Natural killer cell (primary cell): ENCODE measurements around the gene CEBPG. TPM values are rescaled to one million over a fixed set of nuclear protein-coding genes. Genes with fewer than 3 reads are reported as not detected.

Experiments used
- ATAC-seq, 3 donors: fragments of 150-1000 bp in 2 of 3; fragments of 200-7000 bp in 1 of 3; cut with Tn5 transposase; 1 replicate in 1 of 3; 2 replicates in 2 of 3; pipeline ENCODE4 v1.10.0; 2021; ENCODE audit warnings: mild to moderate bottlenecking in 2 of 3, moderate library complexity in 2 of 3
- DNase-seq, 2 donors: peaks; one replicate each; pipeline versions ENCODE4 v3.0.0 to v3.0.0-alpha.2; 2013 to 2021; ENCODE audit warnings: mixed read lengths in 1 of 2
- H3K27ac ChIP-seq: one replicate; pipeline ENCODE4 v1.5.1; 2013; ENCODE audit warnings: mild to moderate bottlenecking, low read length
- H3K27me3 ChIP-seq: one replicate; pipeline ENCODE4 v1.6.1; 2013; ENCODE audit warnings: low read length; ENCODE audit not compliant: control insufficient read depth, insufficient read depth
- H3K36me3 ChIP-seq: one replicate; pipeline ENCODE4 v1.6.1; 2013; ENCODE audit warnings: low read length; ENCODE audit not compliant: control insufficient read depth, insufficient read depth
- H3K4me1 ChIP-seq: one replicate; pipeline ENCODE4 v1.6.1; 2013; ENCODE audit warnings: low read length; ENCODE audit not compliant: control insufficient read depth, insufficient read depth
- H3K4me3 ChIP-seq: one replicate; pipeline ENCODE4 v1.5.1; 2013; ENCODE audit warnings: low read length
- H3K9me3 ChIP-seq: one replicate; pipeline ENCODE4 v1.6.1; 2013; ENCODE audit warnings: low read length; ENCODE audit not compliant: control insufficient read depth, insufficient read depth
- H3K27ac Mint-ChIP-seq, 2 donors: one replicate each; pipeline ENCODE4 v1.8.0; 2022; ENCODE audit warnings: mild to moderate bottlenecking in 2 of 2, mixed read lengths in 2 of 2, moderate library complexity in 1 of 2
- H3K27me3 Mint-ChIP-seq, 2 donors: one replicate each; pipeline ENCODE4 v1.8.0; 2022; ENCODE audit warnings: low read depth in 2 of 2, mixed read lengths in 2 of 2
- H3K36me3 Mint-ChIP-seq: one replicate; pipeline ENCODE4 v1.8.0; 2022; ENCODE audit warnings: mixed read lengths
- H3K4me1 Mint-ChIP-seq, 2 donors: one replicate each; pipeline ENCODE4 v1.8.0; 2022; ENCODE audit warnings: mixed read lengths in 2 of 2
- H3K4me3 Mint-ChIP-seq: one replicate; pipeline ENCODE4 v1.8.0; 2022; ENCODE audit warnings: mild to moderate bottlenecking, moderate library complexity, mixed read lengths
- H3K9me3 Mint-ChIP-seq, 2 donors: one replicate each; pipeline ENCODE4 v1.8.0; 2022; ENCODE audit warnings: mixed read lengths in 2 of 2
- CTCF ChIP-seq: fragments of 200-600 bp; IDR thresholded peaks from one replicate; pipeline ENCODE4 v1.8.0; 2022; ENCODE audit warnings: antibody characterized with exemption
- WGBS: methylation state at CpG from one replicate; pipeline ENCODE4 v1.1.7; 2013; ENCODE audit warnings: missing lambda C conversion rate; ENCODE audit not compliant: insufficient coverage; 5-methylcytosine and 5-hydroxymethylcytosine counted together
- intact Hi-C: fragments of 100-400 bp; cut with micrococcal nuclease; formaldehyde crosslinking; loops from one replicate; pipeline ENCODE4 v1.14.2; 2022
- total RNA-seq, 4 donors: library from RNA; stranded (reverse); fragments of 120-200 nt in 1 of 4; gene quantifications; one replicate each; pipeline versions ENCODE4 v1.2.3 to v1.2.4, GENCODE V29; 2013 to 2022

Gene CEBPG
- total RNA-seq, 3 donors from 2014 or later (not counting 1 experiment from before 2014, with no cell fraction given) = 22.3 to 28.1 (median 23.9) TPM

GRCh38 chr19:33407716-33408115 lies 34.2 kb downstream of the CEBPG start:
- Mint-ChIP-seq H3K27me3 (no peaks in the 10 kb centered on the region), H3K4me1 (no peaks in the 10 kb centered on the region), H3K9me3 (no peaks in the 10 kb centered on the region), H3K4me3 (no peak overlapping the region), H3K36me3 (no peaks in the 10 kb centered on the region), H3K27ac (no peak overlapping the region)
- Histone ChIP-seq H3K4me3 (no peak overlapping the region), H3K4me1 (peaks cover 7% of the 10 kb centered on the region), H3K27ac (no peak overlapping the region), H3K9me3 (no peaks in the 10 kb centered on the region), H3K36me3 (no peaks in the 10 kb centered on the region), H3K27me3 (no peaks in the 10 kb centered on the region)
- TF ChIP-seq CTCF = no peak
- intact Hi-C loops = loop anchor here (1.0 kb wide), 2 partner anchors 172 to 281 kb away; no protein-coding TSS in a partner anchor
- ATAC-seq (no peak), DNase-seq (no peak)
- 59% methylated on average over 12 of the region's 12 CpGs for WGBS

- no peaks in the 10 kb centered on the region for H3K4me1 Mint-ChIP-seq
- no peaks in the 10 kb centered on the region for H3K36me3 Mint-ChIP-seq
- no peak overlapping the region for H3K27ac Mint-ChIP-seq
Observed at GRCh38 chr19:33408116-33408515, 34.6 kb downstream of the CEBPG start.

GRCh38 chr19:33408538-33409434 lies 35.3 kb downstream of the CEBPG start:
- no peak for ATAC-seq
- intact Hi-C loops = no loop called here
- no peaks in the 10 kb centered on the region for H3K9me3 ChIP-seq
- 89% methylated on average over 18 of the region's 18 CpGs for WGBS
- Mint-ChIP-seq H3K4me3 (no peak overlapping the region), H3K36me3 (no peaks in the 10 kb centered on the region), H3K27ac (no peak overlapping the region), H3K4me1 (no peaks in the 10 kb centered on the region), H3K9me3 (no peaks in the 10 kb centered on the region), H3K27me3 (no peaks in the 10 kb centered on the region)
- no peak for DNase-seq
- TF ChIP-seq CTCF = no peak
- peaks cover 7% of the 10 kb centered on the region for H3K4me1 ChIP-seq
- no peak overlapping the region for H3K27ac ChIP-seq
- H3K4me3 ChIP-seq = no peak overlapping the region
- no peaks in the 10 kb centered on the region for H3K27me3 ChIP-seq
- H3K36me3 ChIP-seq = no peaks in the 10 kb centered on the region

More at GRCh38 chr19:33408116-33408515, 34.6 kb downstream of the CEBPG start:
- Mint-ChIP-seq H3K4me3 (no peak overlapping the region), H3K27me3 (no peaks in the 10 kb centered on the region), H3K9me3 (no peaks in the 10 kb centered on the region)
- no peaks in the 10 kb centered on the region for H3K27me3 ChIP-seq
- H3K4me3 ChIP-seq = no peak overlapping the region
- no peak for TF ChIP-seq CTCF
- ATAC-seq (no peak), DNase-seq (no peak)
- WGBS = 87% methylated on average over 12 of the region's 13 CpGs
- no peaks in the 10 kb centered on the region for H3K9me3 ChIP-seq
- intact Hi-C loops = no loop called here
- no peak overlapping the region for H3K27ac ChIP-seq
- H3K4me1 ChIP-seq = peaks cover 7% of the 10 kb centered on the region
- no peaks in the 10 kb centered on the region for H3K36me3 ChIP-seq
